A549 treated with GW870086 at 1 μM for 4 hours (cell line): ENCODE data around the gene TYR. TPM values are rescaled to one million over a fixed set of nuclear protein-coding genes. Genes with fewer than 3 reads are reported as not detected.

Experiments used
- total RNA-seq: library from RNA; stranded (reverse); fragments of 200-300 nt; extraction: Qiagen RNA extraction; gene quantifications from 5 replicates; pipeline ENCODE4 v1.2.3, GENCODE V29; 2022; ENCODE audit warnings: low read depth

Gene TYR
- total RNA-seq: not detected in 5 replicates

DNA sequence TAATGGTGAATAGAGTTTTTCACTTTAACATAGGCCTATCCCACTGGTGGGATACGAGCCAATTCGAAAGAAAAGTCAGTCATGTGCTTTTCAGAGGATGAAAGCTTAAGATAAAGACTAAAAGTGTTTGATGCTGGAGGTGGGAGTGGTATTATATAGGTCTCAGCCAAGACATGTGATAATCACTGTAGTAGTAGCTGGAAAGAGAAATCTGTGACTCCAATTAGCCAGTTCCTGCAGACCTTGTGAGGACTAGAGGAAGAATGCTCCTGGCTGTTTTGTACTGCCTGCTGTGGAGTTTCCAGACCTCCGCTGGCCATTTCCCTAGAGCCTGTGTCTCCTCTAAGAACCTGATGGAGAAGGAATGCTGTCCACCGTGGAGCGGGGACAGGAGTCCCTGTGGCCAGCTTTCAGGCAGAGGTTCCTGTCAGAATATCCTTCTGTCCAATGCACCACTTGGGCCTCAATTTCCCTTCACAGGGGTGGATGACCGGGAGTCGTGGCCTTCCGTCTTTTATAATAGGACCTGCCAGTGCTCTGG is at the start of gene TYR:
TSS of gene TYR (plus strand) at position 185 of the 541 bp plus-strand sequence. CDS start at position 264, 79 bp downstream.

Other genes with a start within 250 kb of the TYR start
- gene GRM5, start 111.9 kb upstream of the TYR start, total RNA-seq: not detected in 5 replicates